ENCODE measurements around the gene DEPDC7. TPM values are rescaled to one million over a fixed set of nuclear protein-coding genes. Genes with fewer than 3 reads are reported as not detected.

Gene DEPDC7
- total and polyA plus RNA-seq, 9 of the 15 experiments (the other 6 are each of a cell fraction or from before 2014, with no cell fraction given), result 5.4 to 19.9 (median 12.0) TPM

DNA sequence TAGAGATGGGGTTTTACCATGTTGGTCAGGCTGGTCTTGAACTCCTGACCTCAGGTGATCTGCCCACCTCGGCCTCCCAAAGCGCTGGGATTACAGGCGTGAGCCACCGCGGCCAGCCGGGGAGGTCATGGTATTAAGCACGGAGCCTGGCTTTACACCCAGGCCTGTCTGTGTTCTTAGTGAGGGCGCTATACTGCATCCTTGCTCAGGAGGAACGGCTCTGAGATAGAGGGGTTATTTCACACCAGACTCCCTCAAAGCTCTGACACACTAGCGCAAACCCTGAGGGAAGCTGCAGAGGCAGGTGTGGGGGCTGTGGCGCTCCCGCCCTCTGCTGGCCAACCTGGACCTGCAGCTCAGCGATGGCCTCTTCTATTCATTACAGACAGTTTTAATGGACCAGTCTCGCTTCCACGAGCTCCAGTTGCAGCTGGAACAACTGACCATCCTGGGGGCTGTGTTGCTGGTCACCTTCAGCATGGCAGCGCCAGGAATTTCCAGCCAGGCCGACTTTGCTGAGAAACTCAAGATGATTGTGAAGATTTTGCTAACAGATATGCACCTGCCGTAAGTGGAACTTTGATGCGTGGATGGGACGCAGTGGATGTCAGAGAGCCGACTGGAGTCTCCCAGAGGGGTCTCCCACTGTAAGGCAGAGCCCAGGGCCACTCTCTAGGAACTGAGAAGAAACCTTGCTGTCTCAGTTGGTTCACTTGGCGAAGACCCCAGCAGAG, 49.9 kb downstream of the DEPDC7 start (continued):
- TF ChIP-seq, protein P1, sequence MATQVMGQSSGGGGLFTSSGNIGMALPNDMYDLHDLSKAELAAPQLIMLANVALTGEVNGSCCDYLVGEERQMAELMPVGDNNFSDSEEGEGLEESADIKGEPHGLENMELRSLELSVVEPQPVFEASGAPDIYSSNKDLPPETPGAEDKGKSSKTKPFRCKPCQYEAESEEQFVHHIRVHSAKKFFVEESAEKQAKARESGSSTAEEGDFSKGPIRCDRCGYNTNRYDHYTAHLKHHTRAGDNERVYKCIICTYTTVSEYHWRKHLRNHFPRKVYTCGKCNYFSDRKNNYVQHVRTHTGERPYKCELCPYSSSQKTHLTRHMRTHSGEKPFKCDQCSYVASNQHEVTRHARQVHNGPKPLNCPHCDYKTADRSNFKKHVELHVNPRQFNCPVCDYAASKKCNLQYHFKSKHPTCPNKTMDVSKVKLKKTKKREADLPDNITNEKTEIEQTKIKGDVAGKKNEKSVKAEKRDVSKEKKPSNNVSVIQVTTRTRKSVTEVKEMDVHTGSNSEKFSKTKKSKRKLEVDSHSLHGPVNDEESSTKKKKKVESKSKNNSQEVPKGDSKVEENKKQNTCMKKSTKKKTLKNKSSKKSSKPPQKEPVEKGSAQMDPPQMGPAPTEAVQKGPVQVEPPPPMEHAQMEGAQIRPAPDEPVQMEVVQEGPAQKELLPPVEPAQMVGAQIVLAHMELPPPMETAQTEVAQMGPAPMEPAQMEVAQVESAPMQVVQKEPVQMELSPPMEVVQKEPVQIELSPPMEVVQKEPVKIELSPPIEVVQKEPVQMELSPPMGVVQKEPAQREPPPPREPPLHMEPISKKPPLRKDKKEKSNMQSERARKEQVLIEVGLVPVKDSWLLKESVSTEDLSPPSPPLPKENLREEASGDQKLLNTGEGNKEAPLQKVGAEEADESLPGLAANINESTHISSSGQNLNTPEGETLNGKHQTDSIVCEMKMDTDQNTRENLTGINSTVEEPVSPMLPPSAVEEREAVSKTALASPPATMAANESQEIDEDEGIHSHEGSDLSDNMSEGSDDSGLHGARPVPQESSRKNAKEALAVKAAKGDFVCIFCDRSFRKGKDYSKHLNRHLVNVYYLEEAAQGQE (IDR thresholded peaks at IDR 0.05; ENCODE audit: borderline replicate concordance), result peak; percentile 85
- TF ChIP-seq, protein P1 (CRISPR knock-in tag; IDR thresholded peaks at IDR 0.05; ENCODE audit: low read depth), result no peak
- no peak for TF ChIP-seq NEUROD1 (IDR thresholded peaks at IDR 0.05; ENCODE audit: borderline replicate concordance, low read depth, low read length, partially characterized antibody)
- no peak for TF ChIP-seq POLR2B (IDR thresholded peaks at IDR 0.05; ENCODE audit: low read depth, partially characterized antibody)
- TF ChIP-seq HEY1 (CRISPR knock-in tag; IDR thresholded peaks at IDR 0.05; ENCODE audit: borderline replicate concordance), result no peak
- TF ChIP-seq, protein P2, sequence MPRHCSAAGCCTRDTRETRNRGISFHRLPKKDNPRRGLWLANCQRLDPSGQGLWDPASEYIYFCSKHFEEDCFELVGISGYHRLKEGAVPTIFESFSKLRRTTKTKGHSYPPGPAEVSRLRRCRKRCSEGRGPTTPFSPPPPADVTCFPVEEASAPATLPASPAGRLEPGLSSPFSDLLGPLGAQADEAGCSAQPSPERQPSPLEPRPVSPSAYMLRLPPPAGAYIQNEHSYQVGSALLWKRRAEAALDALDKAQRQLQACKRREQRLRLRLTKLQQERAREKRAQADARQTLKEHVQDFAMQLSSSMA (CRISPR knock-in tag; IDR thresholded peaks at IDR 0.05), result no peak
- TF ChIP-seq, protein P3, sequence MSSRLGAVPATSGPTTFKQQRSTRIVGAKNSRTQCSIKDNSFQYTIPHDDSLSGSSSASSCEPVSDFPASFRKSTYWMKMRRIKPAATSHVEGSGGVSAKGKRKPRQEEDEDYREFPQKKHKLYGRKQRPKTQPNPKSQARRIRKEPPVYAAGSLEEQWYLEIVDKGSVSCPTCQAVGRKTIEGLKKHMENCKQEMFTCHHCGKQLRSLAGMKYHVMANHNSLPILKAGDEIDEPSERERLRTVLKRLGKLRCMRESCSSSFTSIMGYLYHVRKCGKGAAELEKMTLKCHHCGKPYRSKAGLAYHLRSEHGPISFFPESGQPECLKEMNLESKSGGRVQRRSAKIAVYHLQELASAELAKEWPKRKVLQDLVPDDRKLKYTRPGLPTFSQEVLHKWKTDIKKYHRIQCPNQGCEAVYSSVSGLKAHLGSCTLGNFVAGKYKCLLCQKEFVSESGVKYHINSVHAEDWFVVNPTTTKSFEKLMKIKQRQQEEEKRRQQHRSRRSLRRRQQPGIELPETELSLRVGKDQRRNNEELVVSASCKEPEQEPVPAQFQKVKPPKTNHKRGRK (tag; IDR thresholded peaks at IDR 0.05), result no peak
- no peak for TF ChIP-seq NFYB (IDR thresholded peaks at IDR 0.05; ENCODE audit: extremely low read depth, insufficient read length)
- TF ChIP-seq NBN (IDR thresholded peaks at IDR 0.05; ENCODE audit: low read depth), result no peak
- no peak for TF ChIP-seq KAT8 (IDR thresholded peaks at IDR 0.05; ENCODE audit: low read depth)
- TF ChIP-seq ZNF785 (CRISPR knock-in tag; IDR thresholded peaks at IDR 0.05), result no peak
- no peak for TF ChIP-seq POLR2AphosphoS2 (IDR thresholded peaks at IDR 0.05; ENCODE audit: low read length)
- no peak for TF ChIP-seq GATA2 (CRISPR knock-in tag; IDR thresholded peaks at IDR 0.05)
- TF ChIP-seq, protein P4, sequence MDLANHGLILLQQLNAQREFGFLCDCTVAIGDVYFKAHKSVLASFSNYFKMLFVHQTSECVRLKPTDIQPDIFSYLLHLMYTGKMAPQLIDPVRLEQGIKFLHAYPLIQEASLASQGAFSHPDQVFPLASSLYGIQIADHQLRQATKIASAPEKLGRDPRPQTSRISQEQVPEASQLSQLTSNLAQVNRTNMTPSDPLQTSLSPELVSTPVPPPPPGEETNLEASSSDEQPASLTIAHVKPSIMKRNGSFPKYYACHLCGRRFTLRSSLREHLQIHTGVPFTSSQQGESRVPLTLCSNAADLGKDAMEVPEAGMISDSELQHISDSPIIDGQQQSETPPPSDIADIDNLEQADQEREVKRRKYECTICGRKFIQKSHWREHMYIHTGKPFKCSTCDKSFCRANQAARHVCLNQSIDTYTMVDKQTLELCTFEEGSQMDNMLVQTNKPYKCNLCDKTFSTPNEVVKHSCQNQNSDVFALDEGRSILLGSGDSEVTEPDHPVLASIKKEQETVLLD (IDR thresholded peaks at IDR 0.05), result no peak
- TF ChIP-seq ARNT (IDR thresholded peaks at IDR 0.05), result no peak
- no peak for TF ChIP-seq SRSF3 (IDR thresholded peaks at IDR 0.05; ENCODE audit: insufficient read depth, low read length)
- no peak for TF ChIP-seq ZC3H4 (CRISPR knock-in tag; IDR thresholded peaks at IDR 0.05; ENCODE audit: borderline replicate concordance)
